Osteoblast (primary cell): ENCODE measurements around the gene CACNA1D. TPM values are rescaled to one million over a fixed set of nuclear protein-coding genes. Genes with fewer than 3 reads are reported as not detected.

Experiments used
- DNase-seq: peaks from one replicate; pipeline ENCODE4 v3.0.0; 2011; ENCODE audit warnings: low spot score, mixed read lengths; ENCODE audit not compliant: insufficient read length; ENCODE audit errors: missing footprints
- H2AFZ ChIP-seq: 2 replicates; pipeline ENCODE4 v1.6.0; 2011; ENCODE audit warnings: mild to moderate bottlenecking, low read length
- H3K27ac ChIP-seq: 2 replicates; pipeline ENCODE4 v1.5.1; 2011; ENCODE audit warnings: mild to moderate bottlenecking, low read depth, low read length, moderate library complexity
- H3K27me3 ChIP-seq: 2 replicates; pipeline ENCODE4 v1.6.0; 2012; ENCODE audit warnings: mild to moderate bottlenecking, control low read depth, inconsistent platforms, low read length, moderate library complexity; ENCODE audit not compliant: insufficient read depth
- H3K36me3 ChIP-seq: 2 replicates; pipeline ENCODE4 v1.5.1; 2011; ENCODE audit warnings: mild to moderate bottlenecking, low read length, control low read depth, moderate library complexity; ENCODE audit not compliant: insufficient read depth
- H3K4me1 ChIP-seq: 2 replicates; pipeline ENCODE4 v1.5.1; 2011; ENCODE audit warnings: mild to moderate bottlenecking, low read length, control low read depth, moderate library complexity; ENCODE audit not compliant: insufficient read depth
- H3K4me2 ChIP-seq: 2 replicates; pipeline ENCODE4 v1.6.0; 2011; ENCODE audit warnings: mild to moderate bottlenecking, low read length; ENCODE audit not compliant: insufficient read depth
- H3K4me3 ChIP-seq: fragments of 200-600 bp; sonication (generic); 3 replicates; pipeline ENCODE4 v1.5.1; 2012; ENCODE audit warnings: mild to moderate bottlenecking, low read length, inconsistent platforms; ENCODE audit not compliant: insufficient read depth
- H3K79me2 ChIP-seq: 2 replicates; pipeline ENCODE4 v1.6.0; 2012; ENCODE audit warnings: mild to moderate bottlenecking, low read length, control low read depth, inconsistent platforms; ENCODE audit not compliant: insufficient read depth
- H3K9me3 ChIP-seq: 2 replicates; pipeline ENCODE4 v1.5.1; 2011; ENCODE audit warnings: low read depth, low read length, control low read depth
- H4K20me1 ChIP-seq: 2 replicates; pipeline ENCODE4 v1.6.0; 2012; ENCODE audit warnings: mild to moderate bottlenecking, low read length, control low read depth; ENCODE audit not compliant: insufficient read depth
- CTCF ChIP-seq: IDR thresholded peaks from 2 replicates; pipeline ENCODE4 v1.5.1; 2011; ENCODE audit warnings: mild to moderate bottlenecking, low read depth, low read length, moderate library complexity; ENCODE audit errors: extremely low read depth
- total RNA-seq: library from RNA; depleted of rRNA; stranded (reverse); fragments of >200 nt; gene quantifications from 2 replicates; pipeline ENCODE4 v1.2.3, GENCODE V29; 2012

The CACNA1D gene
- total RNA-seq, 1 donor = under 0.01 TPM

- Histone ChIP-seq H2AFZ (no peak overlapping the region), H3K9me3 (no peaks in the 10 kb centered on the region), H3K4me2 (no peak overlapping the region), H3K4me3 (no peak overlapping the region), H4K20me1 (no peaks in the 10 kb centered on the region), H3K4me1 (peaks cover 4% of the 10 kb centered on the region), H3K27ac (no peak overlapping the region), H3K27me3 (peaks cover 28% of the 10 kb centered on the region), H3K36me3 (no peaks in the 10 kb centered on the region), H3K79me2 (no peaks in the 10 kb centered on the region)
- DNase-seq = no peak
- TF ChIP-seq CTCF = no peak
Measured at GRCh38 chr3:53850895-53851294, 356.5 kb downstream of the CACNA1D start.

GRCh38 chr3:53856964-53857363 is 362.6 kb downstream of the CACNA1D start:
- H3K27ac ChIP-seq = no peak overlapping the region
- no peaks in the 10 kb centered on the region for H4K20me1 ChIP-seq
- no peak overlapping the region for H2AFZ ChIP-seq
- H3K4me3 ChIP-seq = no peak overlapping the region
- H3K9me3 ChIP-seq = no peaks in the 10 kb centered on the region
- H3K79me2 ChIP-seq = no peaks in the 10 kb centered on the region
- peaks cover 9% of the 10 kb centered on the region for H3K36me3 ChIP-seq
- no peak for TF ChIP-seq CTCF
- H3K4me1 ChIP-seq = no peaks in the 10 kb centered on the region
- DNase-seq = no peak
- no peak overlapping the region for H3K4me2 ChIP-seq
- H3K27me3 ChIP-seq = peaks cover 2% of the 10 kb centered on the region

GRCh38 chr3:53858096-53858741 is 363.8 kb downstream of the CACNA1D start:
- DNase-seq = no peak
- Histone ChIP-seq H3K79me2 (no peaks in the 10 kb centered on the region), H3K36me3 (peaks cover 13% of the 10 kb centered on the region), H3K4me1 (no peaks in the 10 kb centered on the region), H3K27ac (no peak overlapping the region), H3K4me2 (no peak overlapping the region), H2AFZ (no peak overlapping the region), H3K4me3 (no peak overlapping the region), H4K20me1 (no peaks in the 10 kb centered on the region), H3K9me3 (no peaks in the 10 kb centered on the region), H3K27me3 (no peaks in the 10 kb centered on the region)
- no peak for TF ChIP-seq CTCF

GRCh38 chr3:53859178-53859577 is 364.8 kb downstream of the CACNA1D start:
- H3K27me3 ChIP-seq = no peaks in the 10 kb centered on the region
- H3K27ac ChIP-seq = no peak overlapping the region
- H3K36me3 ChIP-seq = peaks cover 16% of the 10 kb centered on the region
- no peak for TF ChIP-seq CTCF
- H3K4me3 ChIP-seq = no peak overlapping the region
- no peak overlapping the region for H2AFZ ChIP-seq
- no peaks in the 10 kb centered on the region for H3K4me1 ChIP-seq
- no peaks in the 10 kb centered on the region for H4K20me1 ChIP-seq
- no peak overlapping the region for H3K4me2 ChIP-seq
- DNase-seq = no peak
- no peaks in the 10 kb centered on the region for H3K9me3 ChIP-seq
- no peaks in the 10 kb centered on the region for H3K79me2 ChIP-seq
